Trophoblast cell (in vitro differentiated cells and primary cell): Measurements from ENCODE around the gene PBX4.

Experiments used
- DNase-seq, 2 donors: peaks; one replicate each; pipeline ENCODE4 v3.0.0-alpha.2; 2016
- H2AFZ ChIP-seq: 2 replicates; pipeline ENCODE4 v1.6.1; 2013; ENCODE audit warnings: low read length, moderate library complexity, mild to moderate bottlenecking; ENCODE audit not compliant: insufficient read depth, poor library complexity
- H2AK5ac ChIP-seq: 2 replicates; pipeline ENCODE4 v1.6.1; 2013; ENCODE audit warnings: mild to moderate bottlenecking, low read length
- H2BK120ac ChIP-seq: 2 replicates; pipeline ENCODE4 v1.6.1; 2013; ENCODE audit warnings: low read length, mild to moderate bottlenecking, moderate library complexity; ENCODE audit not compliant: insufficient read depth, poor library complexity
- H2BK12ac ChIP-seq: 2 replicates; pipeline ENCODE4 v1.6.1; 2013; ENCODE audit warnings: mild to moderate bottlenecking, low read length, moderate library complexity
- H2BK5ac ChIP-seq: 2 replicates; pipeline ENCODE4 v1.6.1; 2013; ENCODE audit warnings: low read length, low read depth, moderate library complexity, mild to moderate bottlenecking; ENCODE audit not compliant: poor library complexity
- H3K14ac ChIP-seq: 2 replicates; pipeline ENCODE4 v1.6.1; 2013; ENCODE audit warnings: mild to moderate bottlenecking, low read length
- H3K18ac ChIP-seq: 2 replicates; pipeline ENCODE4 v1.6.1; 2013; ENCODE audit warnings: mild to moderate bottlenecking, low read length
- H3K23ac ChIP-seq: 2 replicates; pipeline ENCODE4 v1.6.1; 2013; ENCODE audit warnings: low read length
- H3K27ac ChIP-seq: 2 replicates; pipeline ENCODE4 v1.5.1; 2013; ENCODE audit warnings: low read depth, mild to moderate bottlenecking, inconsistent platforms, low read length, moderate library complexity
- H3K27me3 ChIP-seq: 2 replicates; pipeline ENCODE4 v1.6.1; 2013; ENCODE audit warnings: inconsistent platforms, mild to moderate bottlenecking, low read length, moderate library complexity; ENCODE audit not compliant: insufficient read depth
- H3K36me3 ChIP-seq, 2 experiments: 1 replicate in 1 of 2; 2 replicates in 1 of 2; pipeline ENCODE4 v1.6.1; 2013; ENCODE audit warnings: low read length in 2 of 2, mild to moderate bottlenecking in 2 of 2, moderate library complexity in 1 of 2; ENCODE audit not compliant: insufficient read depth in 2 of 2, control insufficient read depth in 1 of 2
- H3K4ac ChIP-seq: 2 replicates; pipeline ENCODE4 v1.6.1; 2013; ENCODE audit warnings: low read depth, mild to moderate bottlenecking, low read length, moderate library complexity
- H3K4me1 ChIP-seq, 2 experiments: 1 replicate in 1 of 2; 2 replicates in 1 of 2; pipeline ENCODE4 v1.6.1; 2013; ENCODE audit warnings: low read length in 2 of 2, mild to moderate bottlenecking in 2 of 2, moderate library complexity in 1 of 2; ENCODE audit not compliant: insufficient read depth in 2 of 2, control insufficient read depth in 1 of 2
- H3K4me2 ChIP-seq: 2 replicates; pipeline ENCODE4 v1.6.1; 2013; ENCODE audit warnings: inconsistent platforms, mild to moderate bottlenecking, low read length, moderate library complexity
- H3K4me3 ChIP-seq: 2 replicates; pipeline ENCODE4 v1.5.1; 2013; ENCODE audit warnings: mild to moderate bottlenecking, low read depth, low read length, inconsistent platforms
- H3K79me1 ChIP-seq: one replicate; pipeline ENCODE4 v1.6.1; 2013; ENCODE audit warnings: low read length
- H3K79me2 ChIP-seq: 2 replicates; pipeline ENCODE4 v1.6.1; 2013; ENCODE audit warnings: low read length, mild to moderate bottlenecking; ENCODE audit not compliant: control insufficient read depth, insufficient read depth, poor library complexity
- H3K9ac ChIP-seq: 2 replicates; pipeline ENCODE4 v1.6.1; 2013; ENCODE audit warnings: mild to moderate bottlenecking, low read length
- H3K9me3 ChIP-seq: 2 replicates; pipeline ENCODE4 v1.6.1; 2013; ENCODE audit warnings: low read depth, mild to moderate bottlenecking, control low read depth, inconsistent platforms, low read length; ENCODE audit not compliant: insufficient read depth
- H4K12ac ChIP-seq: 2 replicates; pipeline ENCODE4 v1.6.1; 2013; ENCODE audit warnings: low read depth, mild to moderate bottlenecking, low read length, moderate library complexity
- H4K8ac ChIP-seq: 2 replicates; pipeline ENCODE4 v1.6.1; 2013; ENCODE audit warnings: low read depth, mild to moderate bottlenecking, low read length, moderate library complexity
- H4K91ac ChIP-seq: one replicate; pipeline ENCODE4 v1.6.1; 2013; ENCODE audit warnings: low read depth, mild to moderate bottlenecking, low read length, moderate library complexity
- WGBS: extraction: QIAGEN DNeasy Blood & Tissue Kit; methylation state at CpG from one replicate; pipeline ENCODE4 v1.1.7; 2013; ENCODE audit warnings: missing lambda C conversion rate; ENCODE audit not compliant: insufficient read length, insufficient coverage; ENCODE audit errors: extremely low coverage; 5-methylcytosine and 5-hydroxymethylcytosine counted together

The PBX4 gene

DNA sequence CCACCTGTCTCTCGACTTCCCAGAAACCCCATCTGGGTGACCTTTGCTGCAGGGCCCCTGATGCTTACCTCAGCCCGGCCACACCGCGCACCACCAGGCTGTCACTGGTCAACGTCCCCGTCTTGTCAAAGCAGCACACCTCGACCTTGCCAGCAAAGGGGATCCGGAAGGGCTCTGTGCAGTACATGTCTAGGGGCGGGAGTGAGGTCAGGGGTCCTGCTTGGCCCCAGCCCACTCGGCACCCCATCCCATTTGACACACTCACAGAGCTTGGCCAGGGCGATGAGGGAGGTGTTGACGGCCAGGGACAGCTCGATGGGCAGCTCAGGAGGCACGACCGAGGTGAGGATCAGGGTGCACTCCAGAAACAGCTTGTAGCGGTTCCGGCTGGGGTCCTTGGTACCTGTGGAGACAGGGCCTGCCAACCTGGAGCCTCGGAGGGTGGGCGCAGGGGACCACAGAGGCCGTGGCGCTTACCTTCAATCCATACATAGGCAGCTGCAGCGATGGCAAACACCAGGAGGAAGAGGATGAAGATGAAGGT lies 36.6 kb upstream of the PBX4 start:
- no peak overlapping the region for H4K91ac ChIP-seq
- H3K4me2 ChIP-seq: no peak overlapping the region
- no peak overlapping the region for H3K4me3 ChIP-seq
- no peak overlapping the region for H3K9ac ChIP-seq
- peaks cover 94 to 95% of the 10 kb centered on the region in 2 experiments for H3K36me3 ChIP-seq
- no peak overlapping the region for H3K18ac ChIP-seq
- H3K27me3 ChIP-seq: no peaks in the 10 kb centered on the region
- no peak overlapping the region for H3K23ac ChIP-seq
- H4K12ac ChIP-seq: no peak overlapping the region
- no peak overlapping the region for H2BK120ac ChIP-seq
- H2AFZ ChIP-seq: no peak overlapping the region
- no peak for DNase-seq
- no peak overlapping the region for H2AK5ac ChIP-seq
- no peak overlapping the region for H2BK5ac ChIP-seq
- no peaks in the 10 kb centered on the region for H3K4me1 ChIP-seq
- no peak overlapping the region for H3K14ac ChIP-seq
- WGBS: no CpG with 5 or more reads among the region's 22 CpGs
- H3K79me1 ChIP-seq: no peaks in the 10 kb centered on the region
- no peak overlapping the region for H3K27ac ChIP-seq
- no peaks in the 10 kb centered on the region for H3K79me2 ChIP-seq
- no peak overlapping the region for H4K8ac ChIP-seq
- peaks cover 2% of the 10 kb centered on the region for H3K9me3 ChIP-seq
- H2BK12ac ChIP-seq: no peak overlapping the region
- H3K4ac ChIP-seq: no peak overlapping the region

DNA sequence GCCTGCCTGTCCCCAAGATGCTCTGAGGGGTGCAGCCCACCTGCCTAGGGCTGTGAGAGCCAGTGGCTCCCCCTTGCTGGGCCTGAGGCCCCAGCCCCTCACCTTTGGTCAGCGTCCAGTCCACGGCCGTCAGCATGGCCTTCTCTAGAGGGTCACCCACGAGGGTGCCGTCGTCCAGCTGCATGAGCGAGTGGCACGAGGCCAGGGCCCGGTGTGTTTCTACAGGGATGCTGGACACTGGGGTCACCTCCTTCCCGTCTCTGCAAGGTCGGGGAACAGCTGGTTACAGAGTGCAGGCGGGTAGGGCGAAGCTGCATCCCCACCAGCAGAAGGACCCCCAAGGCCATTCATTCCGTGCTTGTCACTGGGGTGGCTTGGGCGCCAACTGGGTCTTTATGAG lies 36.0 kb upstream of the PBX4 start:
- H3K79me1 ChIP-seq: no peaks in the 10 kb centered on the region
- H4K8ac ChIP-seq: no peak overlapping the region
- H3K79me2 ChIP-seq: no peaks in the 10 kb centered on the region
- H2AK5ac ChIP-seq: no peak overlapping the region
- no peak overlapping the region for H3K14ac ChIP-seq
- H2BK120ac ChIP-seq: no peak overlapping the region
- H2AFZ ChIP-seq: no peak overlapping the region
- no peak overlapping the region for H3K4ac ChIP-seq
- no peaks in the 10 kb centered on the region for H3K27me3 ChIP-seq
- no peak overlapping the region for H4K12ac ChIP-seq
- no peak overlapping the region for H3K27ac ChIP-seq
- no peak overlapping the region for H4K91ac ChIP-seq
- no peak for DNase-seq
- no CpG with 5 or more reads among the region's 15 CpGs for WGBS
- H3K4me1 ChIP-seq: no peaks in the 10 kb centered on the region
- no peak overlapping the region for H2BK12ac ChIP-seq
- no peak overlapping the region for H3K9ac ChIP-seq
- no peak overlapping the region for H3K4me2 ChIP-seq
- peaks cover 4% of the 10 kb centered on the region for H3K9me3 ChIP-seq
- no peak overlapping the region for H3K4me3 ChIP-seq
- H3K18ac ChIP-seq: no peak overlapping the region
- H3K23ac ChIP-seq: no peak overlapping the region
- H3K36me3 ChIP-seq: peaks cover 95 to 96% of the 10 kb centered on the region in 2 experiments
- H2BK5ac ChIP-seq: no peak overlapping the region

DNA sequence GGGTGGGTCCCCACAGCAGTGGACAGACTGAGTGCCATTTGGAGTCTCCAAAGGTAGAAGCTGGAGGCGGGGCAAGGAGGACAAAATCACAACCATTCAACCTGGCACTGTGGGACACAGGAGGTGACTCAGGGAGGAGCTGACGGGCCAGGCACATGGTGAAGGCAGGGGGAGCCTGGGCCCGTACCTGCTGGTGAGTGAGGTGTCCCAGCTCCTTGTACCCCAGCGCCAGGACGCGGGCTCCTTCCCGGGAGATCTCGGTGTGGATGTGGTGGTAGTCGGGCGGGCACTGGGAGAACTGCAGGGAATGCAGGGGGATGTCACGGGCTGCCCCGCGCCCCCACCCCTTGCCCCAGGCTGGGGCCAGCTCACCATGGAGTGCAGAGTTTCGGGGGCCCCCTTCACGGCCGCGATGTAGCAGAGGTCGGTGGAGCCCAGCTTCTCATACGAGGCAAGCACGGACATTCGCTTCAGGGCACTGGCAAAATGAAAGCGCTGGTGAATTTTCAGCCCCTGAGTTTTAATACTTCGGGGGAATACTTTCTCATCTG lies 35.2 kb upstream of the PBX4 start:
- no peak overlapping the region for H4K8ac ChIP-seq
- no peak overlapping the region for H3K4ac ChIP-seq
- H2BK120ac ChIP-seq: no peak overlapping the region
- H3K9me3 ChIP-seq: peaks cover 6% of the 10 kb centered on the region
- no peaks in the 10 kb centered on the region for H3K79me2 ChIP-seq
- H2AK5ac ChIP-seq: no peak overlapping the region
- H2AFZ ChIP-seq: no peak overlapping the region
- no peak overlapping the region for H4K91ac ChIP-seq
- no peak overlapping the region for H3K4me2 ChIP-seq
- no peak overlapping the region for H3K18ac ChIP-seq
- H3K27me3 ChIP-seq: no peaks in the 10 kb centered on the region
- H2BK12ac ChIP-seq: no peak overlapping the region
- no peak overlapping the region for H2BK5ac ChIP-seq
- no CpG with 5 or more reads among the region's 23 CpGs for WGBS
- H3K27ac ChIP-seq: no peak overlapping the region
- H3K23ac ChIP-seq: no peak overlapping the region
- H3K14ac ChIP-seq: no peak overlapping the region
- no peak overlapping the region for H3K9ac ChIP-seq
- peaks cover 95% of the 10 kb centered on the region in 2 experiments for H3K36me3 ChIP-seq
- no peak overlapping the region for H4K12ac ChIP-seq
- no peaks in the 10 kb centered on the region for H3K4me1 ChIP-seq
- no peaks in the 10 kb centered on the region for H3K79me1 ChIP-seq
- no peak overlapping the region for H3K4me3 ChIP-seq
- no peak for DNase-seq

DNA sequence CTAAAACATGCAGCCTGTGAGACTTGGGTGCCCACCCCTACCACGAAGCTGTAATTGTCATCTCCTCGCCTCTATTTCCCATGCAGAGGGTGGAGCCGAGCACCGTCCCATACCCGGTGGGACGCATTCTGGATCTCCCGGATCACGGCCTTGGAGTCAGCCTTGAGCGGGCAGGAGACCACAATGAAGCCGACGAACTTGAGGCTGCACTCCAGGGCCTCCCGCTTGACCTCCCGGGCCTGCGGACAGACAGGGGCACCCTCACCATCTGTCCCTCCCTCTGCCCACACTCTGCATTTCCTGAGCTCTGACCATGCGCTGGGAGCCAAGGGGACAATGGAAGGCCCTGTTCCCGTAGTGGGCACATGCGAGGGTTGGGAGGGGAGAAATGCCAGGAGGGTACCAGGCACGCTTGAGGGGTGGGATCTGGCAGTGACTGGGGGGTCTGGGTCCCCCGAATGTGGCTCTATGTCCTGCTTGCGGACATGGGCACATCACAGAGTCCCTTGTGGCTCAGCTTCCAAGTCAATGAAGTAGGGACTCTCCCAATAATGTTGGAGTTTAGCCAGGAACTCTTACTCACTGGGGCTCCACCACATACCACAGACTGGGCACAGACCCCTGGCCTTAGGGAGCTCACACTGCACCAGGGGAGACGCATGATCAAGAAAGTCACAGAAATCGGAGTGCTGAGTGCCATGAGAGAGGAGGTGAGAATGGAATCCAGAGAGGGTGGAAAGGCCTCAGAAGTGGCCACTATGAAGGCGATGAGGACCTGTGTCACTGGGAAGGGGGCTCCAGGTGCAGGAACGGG lies 34.2 kb upstream of the PBX4 start:
- no peak overlapping the region for H4K8ac ChIP-seq
- H2BK120ac ChIP-seq: no peak overlapping the region
- H4K91ac ChIP-seq: no peak overlapping the region
- H2AK5ac ChIP-seq: no peak overlapping the region
- no peak overlapping the region for H3K4ac ChIP-seq
- no peaks in the 10 kb centered on the region for H3K79me2 ChIP-seq
- peaks cover 6% of the 10 kb centered on the region for H3K9me3 ChIP-seq
- WGBS: no CpG with 5 or more reads among the region's 24 CpGs
- H3K9ac ChIP-seq: no peak overlapping the region
- no peak overlapping the region for H3K4me2 ChIP-seq
- no peak overlapping the region for H4K12ac ChIP-seq
- H3K4me1 ChIP-seq: no peaks in the 10 kb centered on the region
- no peak overlapping the region for H2BK12ac ChIP-seq
- H3K27ac ChIP-seq: no peak overlapping the region
- H3K27me3 ChIP-seq: no peaks in the 10 kb centered on the region
- H3K79me1 ChIP-seq: no peaks in the 10 kb centered on the region
- H3K14ac ChIP-seq: no peak overlapping the region
- H2AFZ ChIP-seq: no peak overlapping the region
- no peak overlapping the region for H2BK5ac ChIP-seq
- no peak overlapping the region for H3K23ac ChIP-seq
- H3K4me3 ChIP-seq: no peak overlapping the region
- no peak for DNase-seq
- peaks cover 87 to 89% of the 10 kb centered on the region in 2 experiments for H3K36me3 ChIP-seq
- no peak overlapping the region for H3K18ac ChIP-seq
